ENCODE data around the gene LDLRAD2. TPM values are rescaled to one million over a fixed set of nuclear protein-coding genes. Genes with fewer than 3 reads are reported as not detected.

LDLRAD2 gene
- total RNA-seq, 1 donor from 2014 or later: not detected

DNA sequence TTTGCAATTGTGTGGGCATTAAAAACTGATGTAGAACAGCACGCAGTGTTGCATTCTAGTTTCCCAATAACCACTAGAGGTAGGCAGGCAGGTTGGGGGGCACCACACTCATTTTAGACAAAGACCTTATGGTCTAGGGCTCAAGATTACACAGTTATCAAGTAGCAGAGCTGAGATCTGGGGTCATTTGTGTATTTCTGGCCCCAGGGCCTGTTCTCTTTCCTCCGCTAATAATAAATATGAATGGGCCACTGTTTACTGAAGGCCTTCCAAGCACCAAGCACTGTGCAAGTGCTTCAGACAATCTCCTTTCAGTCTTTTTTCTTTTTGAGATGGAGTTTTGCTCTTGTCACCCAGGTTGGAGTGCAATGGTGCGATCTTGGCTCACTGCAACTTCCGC is 23.9 kb downstream of the LDLRAD2 start:
- DNase-seq (no peak), ATAC-seq (ENCODE audit: poor library complexity) (no peak)
- intact Hi-C loops (cut with DNase I): no loop called here

DNA sequence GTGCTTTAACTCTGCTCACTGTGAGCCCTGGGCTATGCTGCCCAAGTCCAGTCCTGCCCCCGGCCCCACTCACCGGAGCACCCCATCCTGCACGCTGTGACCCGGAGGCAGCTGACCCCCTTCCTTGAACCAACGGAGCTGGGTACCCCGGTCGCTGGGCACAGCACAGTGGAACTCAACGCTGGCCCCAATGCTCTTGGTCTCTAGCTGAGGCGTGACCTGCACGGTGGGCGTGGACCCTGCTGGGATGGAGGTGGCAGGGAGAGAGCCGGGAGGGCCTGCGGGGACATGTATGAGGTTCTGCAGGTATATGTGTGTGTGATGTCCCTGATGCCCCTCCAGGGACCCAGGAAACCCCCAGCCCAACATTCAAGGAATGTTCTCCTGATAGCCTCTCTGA is 24.7 kb downstream of the LDLRAD2 start:
- DNase-seq (peak; percentile 43), ATAC-seq (ENCODE audit: poor library complexity) (no peak)
- intact Hi-C loops (cut with DNase I): no loop called here

DNA sequence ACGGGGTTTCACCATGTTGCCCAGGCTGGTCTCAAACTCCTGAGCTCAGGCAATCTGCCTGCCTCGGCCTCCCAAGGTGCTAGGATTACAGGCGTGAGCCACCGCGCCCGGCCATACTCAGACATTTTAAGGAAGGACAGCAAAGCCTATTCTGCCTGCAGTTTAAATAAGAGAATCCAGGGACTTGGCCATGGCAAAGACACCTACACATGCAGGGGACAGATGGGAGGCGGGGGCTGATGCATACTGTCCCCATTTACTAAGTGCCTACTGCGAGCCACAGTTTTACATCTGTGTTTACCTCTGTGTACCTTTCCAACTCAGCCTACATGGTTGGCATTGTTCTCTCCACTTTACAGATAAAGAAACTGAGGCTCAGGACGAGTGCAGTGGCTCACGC is 25.4 kb downstream of the LDLRAD2 start:
- DNase-seq (no peak), ATAC-seq (ENCODE audit: poor library complexity) (no peak)
- intact Hi-C loops (cut with DNase I): no loop called here

DNA sequence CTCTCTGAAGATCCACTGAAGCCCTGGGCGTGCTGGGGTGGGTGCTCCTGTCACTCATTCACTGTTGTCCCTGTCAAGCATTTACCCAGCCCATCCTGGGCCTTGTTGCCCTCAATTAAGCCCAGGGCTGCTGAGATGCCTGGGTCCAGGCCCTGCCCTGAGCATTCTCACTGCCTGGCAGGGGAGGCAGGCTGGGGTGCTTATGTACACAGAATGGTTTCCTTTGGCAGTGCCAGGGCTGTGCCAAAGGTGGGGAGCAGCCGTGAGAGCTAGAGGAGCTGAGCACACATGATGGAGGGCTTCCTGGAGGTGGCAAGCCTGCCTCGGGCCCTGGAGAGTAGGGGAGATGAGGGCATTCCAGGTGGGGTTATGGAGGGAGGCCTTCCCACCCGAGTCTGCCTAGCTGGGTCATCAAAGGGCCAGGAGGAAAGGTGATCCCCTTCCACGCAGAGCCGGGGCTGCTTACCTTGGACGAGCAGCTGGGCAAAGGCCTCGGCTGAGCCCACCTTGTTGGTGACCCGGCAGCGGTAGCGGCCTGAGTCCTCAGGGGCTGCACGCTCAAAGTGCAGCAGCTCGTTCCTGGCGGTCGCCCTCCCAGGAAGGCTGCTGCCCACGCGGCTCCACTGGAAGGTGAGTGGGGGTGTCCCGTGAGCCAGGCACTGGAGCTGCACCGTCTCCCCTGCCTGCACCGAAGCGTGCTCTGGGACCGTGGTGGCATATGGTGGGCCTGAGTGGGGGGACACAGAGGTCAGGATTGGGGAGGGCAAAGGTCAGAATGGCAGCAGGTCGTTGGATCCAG is 26.5 kb downstream of the LDLRAD2 start:
- ATAC-seq (ENCODE audit: poor library complexity) (no peak), DNase-seq (peak; percentile 38)
- intact Hi-C loops (cut with DNase I): no loop called here

DNA sequence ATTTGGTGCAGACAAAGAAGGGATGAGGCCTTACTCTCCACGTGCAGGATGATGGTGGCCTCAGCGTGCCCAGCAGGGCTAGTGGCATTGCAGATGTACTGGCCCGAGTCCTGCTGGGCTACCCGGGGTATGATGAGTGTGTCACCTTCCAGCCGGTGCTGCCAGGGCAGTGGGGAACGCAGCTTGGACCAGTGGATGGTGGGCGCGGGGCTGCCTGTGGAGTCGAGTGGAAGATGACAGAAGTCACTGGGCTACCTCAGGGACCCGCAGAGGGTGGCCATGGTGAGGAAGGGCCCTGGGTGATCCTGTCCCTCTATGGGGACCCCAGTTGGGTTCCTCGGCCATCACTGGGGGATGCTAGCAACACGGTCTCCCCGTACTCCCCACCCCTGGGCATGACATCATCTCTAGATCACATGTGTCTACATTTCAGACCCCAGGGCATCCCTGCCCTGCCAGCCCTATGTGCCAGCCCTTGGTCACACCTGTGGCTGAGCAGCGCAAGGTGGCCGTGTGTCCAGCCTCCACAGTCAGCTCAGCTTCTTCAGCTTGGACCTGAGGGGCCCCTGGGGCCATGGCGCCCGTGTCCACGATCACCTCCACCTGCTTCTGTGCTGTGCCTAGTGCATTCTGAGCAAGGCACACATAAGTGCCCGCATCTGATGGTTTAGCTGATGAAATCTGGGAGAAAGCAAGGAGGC is 27.4 kb downstream of the LDLRAD2 start:
- DNase-seq (peak; percentile 31), ATAC-seq (ENCODE audit: poor library complexity) (no peak)
- intact Hi-C loops (cut with DNase I): no loop called here

DNA sequence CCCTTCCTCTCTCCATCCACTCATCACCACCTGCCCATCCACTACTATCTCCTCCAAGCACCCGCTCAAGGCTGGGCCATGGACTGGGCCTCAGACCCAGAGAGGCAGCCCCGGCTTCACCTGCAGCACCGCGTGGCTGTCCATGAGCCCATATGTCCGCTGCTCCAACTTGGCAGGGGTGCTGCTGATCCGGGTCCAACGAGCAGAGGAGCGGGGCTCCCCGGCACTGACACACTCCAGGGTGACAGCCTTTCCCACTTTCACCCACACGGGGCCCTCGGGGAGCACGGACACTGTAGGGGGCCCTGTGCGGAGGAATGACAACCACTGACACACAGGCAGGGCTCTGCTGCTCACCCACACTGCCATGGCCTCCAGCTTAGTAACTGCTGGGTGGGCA is 28.9 kb downstream of the LDLRAD2 start:
- DNase-seq: peak; percentile 36
- intact Hi-C loops (cut with DNase I): no loop called here
- no peak for ATAC-seq (ENCODE audit: poor library complexity)

DNA sequence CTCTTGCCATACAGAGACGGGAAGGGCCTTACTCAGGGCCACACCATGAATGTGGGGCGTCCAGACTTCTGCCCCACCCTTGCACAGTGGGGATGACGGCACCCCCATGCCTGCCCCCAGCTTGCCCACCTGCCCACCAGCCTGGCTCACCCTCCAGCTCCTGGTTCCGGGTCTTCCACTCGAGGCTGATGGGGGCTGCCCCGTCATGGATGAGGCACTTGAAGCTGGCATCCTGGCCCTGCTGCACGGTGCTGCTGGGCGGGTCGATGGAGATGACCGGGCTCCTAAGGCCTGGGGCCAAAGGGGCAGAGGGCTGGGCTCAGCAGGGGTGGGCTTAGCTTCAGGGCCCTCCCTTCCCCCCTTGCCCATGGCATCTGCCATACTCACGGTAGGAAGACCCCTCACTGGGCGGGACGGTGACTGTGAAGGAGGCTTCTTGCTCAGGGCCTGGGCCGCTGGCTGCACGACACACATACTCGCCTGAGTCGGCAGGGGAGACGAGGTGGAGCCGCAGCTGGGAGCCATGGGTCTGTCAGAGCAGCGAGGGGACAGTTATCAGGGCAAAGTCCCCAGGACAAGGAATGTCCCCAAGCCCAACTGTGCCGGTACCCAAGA is 29.9 kb downstream of the LDLRAD2 start:
- ATAC-seq (ENCODE audit: poor library complexity): no peak
- DNase-seq: peak; percentile 30
- intact Hi-C loops (cut with DNase I): no loop called here

DNA sequence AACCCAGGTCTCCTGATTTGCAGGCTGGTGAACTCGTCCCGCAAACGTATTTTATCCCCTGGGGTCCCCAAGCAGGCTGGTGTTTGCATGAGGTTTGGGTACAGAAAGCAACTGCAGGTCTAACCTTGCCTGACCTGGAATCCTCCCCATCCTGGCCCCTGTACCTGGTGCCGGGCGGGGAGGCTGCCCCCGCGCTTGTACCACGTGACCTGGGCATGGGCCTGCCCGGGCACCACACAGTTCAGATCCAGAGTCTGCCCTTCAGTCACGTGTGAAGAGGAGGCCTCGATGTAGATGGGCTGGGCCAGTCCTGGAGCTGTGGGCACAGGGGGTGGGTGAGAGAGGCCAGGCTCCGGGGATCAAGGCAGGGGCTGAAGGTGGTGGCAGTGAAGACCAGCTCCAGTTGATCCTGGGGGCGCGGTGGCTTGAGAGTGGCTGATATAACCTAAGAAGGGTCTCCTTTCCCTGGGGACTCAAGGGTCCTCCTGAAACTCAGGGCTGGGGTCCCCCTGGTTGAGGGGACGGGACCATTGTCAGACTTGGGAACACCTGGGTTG is 30.6 kb downstream of the LDLRAD2 start:
- ATAC-seq (ENCODE audit: poor library complexity) (no peak), DNase-seq (no peak)
- intact Hi-C loops (cut with DNase I): no loop called here

DNA sequence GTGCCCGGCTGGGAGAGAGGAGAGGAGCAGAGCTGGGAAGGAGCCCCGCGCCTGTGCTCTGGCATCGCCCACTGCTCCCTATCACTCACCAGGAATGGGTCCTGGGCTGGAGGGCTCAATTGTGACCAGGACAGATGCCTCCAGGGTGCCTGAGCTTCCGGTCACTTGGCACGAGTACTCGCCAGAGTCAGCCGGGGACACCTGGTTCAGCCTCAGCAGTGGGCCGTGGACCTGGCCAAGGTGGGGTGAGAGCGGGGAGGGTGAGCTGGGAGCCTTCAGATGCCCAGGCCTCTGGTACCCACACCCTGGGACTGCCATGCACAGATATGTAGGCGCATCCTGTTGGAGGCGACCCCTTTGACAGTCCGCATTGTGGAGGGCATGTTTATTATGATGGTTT is 31.1 kb downstream of the LDLRAD2 start:
- intact Hi-C loops (cut with DNase I): no loop called here
- peak; percentile 39 for DNase-seq
- no peak for ATAC-seq (ENCODE audit: poor library complexity)

DNA sequence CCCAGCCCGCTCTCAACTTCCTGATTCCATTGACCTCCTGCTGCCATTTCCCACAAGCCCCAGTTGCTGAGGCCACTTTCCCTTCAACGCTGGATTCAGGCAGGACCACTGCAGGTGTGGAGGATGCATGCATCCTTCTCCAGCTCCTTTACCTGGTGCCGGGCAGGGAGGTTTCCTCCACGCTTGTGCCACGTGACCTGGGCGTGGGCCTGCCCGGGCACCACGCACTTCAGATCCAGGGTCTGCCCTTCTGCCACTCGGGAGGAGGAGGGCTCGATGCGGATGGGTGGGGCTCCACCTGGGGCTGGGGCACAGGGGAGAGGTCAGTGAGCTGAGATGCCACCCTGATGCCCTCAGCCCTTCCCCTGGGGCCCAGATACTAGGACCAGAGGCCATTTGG is 31.9 kb downstream of the LDLRAD2 start:
- DNase-seq: no peak

DNA sequence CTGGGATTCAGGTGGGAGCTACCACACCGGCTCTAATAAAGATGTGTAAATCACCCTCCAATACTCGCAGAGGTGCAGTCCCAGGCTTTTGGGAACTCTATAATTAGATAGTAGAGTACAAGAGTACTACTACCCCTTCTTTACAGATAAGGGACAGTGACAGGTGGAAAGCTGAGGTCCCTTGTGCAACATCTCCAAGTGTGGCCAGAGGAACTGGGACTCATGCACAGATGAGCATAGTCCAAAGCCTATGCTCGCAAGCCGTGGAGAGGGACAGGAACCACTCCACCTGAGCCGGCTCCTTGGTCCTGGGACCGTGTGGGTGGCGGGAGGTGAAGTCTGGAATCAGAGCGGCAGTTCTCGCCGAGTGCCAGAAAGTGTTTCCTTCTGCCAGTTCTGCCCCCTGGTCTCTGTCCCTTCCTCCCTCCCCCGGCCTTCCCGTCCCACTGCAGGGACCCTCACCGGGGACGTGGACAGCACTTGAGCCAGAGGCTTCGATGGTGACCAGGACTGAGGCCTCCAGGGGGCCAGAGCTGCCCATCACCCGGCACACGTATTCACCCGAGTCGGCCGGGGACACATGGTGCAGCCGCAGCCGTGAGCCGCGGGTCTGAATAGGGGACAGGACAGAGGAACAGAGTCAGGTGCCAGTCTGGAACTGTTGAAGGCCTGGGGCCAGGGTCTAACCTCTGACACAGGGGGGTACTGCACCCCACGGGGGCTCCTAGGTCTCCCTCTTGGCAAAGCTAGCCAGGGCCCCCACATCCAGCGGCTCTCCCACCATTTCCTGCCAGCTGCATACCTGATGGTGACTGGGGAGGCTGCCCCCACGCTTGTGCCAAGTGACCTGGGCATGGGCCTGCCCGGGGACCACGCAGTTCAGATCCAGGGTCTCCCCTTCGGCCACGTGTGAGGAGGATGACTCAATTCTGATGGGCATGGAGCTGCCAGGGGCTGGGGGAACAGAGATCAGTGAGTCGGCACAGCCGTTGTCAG is 33.9 kb downstream of the LDLRAD2 start:
- no peak for ATAC-seq (ENCODE audit: poor library complexity)
- intact Hi-C loops (cut with DNase I): no loop called here
- DNase-seq: peak; percentile 32

More for the DNA sequence above, 31.9 kb downstream of the LDLRAD2 start:
- intact Hi-C loops (cut with DNase I): no loop called here
- ATAC-seq (ENCODE audit: poor library complexity): no peak

DNA sequence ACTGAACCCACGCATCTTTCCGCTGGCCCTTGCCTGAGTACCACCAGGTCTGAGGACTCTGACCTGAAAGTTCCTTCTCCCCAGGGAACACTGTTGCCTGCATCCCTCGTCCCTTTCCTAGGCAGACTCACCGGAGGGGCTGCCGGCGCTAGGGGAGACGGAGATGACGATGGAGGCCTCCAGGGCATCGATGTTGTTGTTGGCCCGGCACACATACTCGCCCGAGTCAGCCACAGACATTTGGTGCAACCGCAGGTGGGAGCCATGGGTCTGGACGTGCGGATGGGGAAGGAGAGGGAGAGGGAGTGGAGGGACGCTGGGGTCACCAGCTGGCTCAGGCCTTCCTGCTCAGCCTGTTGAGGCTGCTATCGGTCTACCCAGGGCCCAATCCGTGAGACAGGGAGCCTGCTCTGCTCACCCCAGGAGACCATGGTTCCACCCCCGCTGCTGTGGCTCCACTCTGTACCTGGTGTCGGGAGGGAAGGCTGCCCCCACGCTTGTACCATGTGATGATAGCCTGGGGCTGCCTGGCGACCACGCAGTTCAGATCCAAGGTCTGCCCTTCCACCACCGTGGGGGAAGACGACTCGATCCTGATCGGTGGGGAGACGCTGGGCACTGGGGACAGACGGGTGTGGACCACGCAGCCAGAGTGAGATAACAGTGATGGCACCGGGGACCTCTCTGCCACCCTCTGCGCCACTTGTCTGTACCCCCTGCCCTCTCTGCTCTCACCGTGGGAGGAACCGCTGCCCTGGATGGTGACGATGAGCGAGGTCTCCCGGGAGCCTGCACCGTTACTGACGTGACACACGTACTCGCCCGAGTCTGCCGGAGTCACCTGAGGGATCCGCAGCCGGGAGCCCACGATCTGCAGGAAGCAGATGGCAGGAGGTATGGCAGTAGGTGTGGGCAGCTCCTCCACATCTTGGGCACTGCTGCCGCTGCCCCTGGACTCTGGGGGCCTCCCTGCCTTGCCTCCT is 35.4 kb downstream of the LDLRAD2 start:
- intact Hi-C loops (cut with DNase I): no loop called here
- peak; percentile 10 for ATAC-seq (ENCODE audit: poor library complexity)
- DNase-seq: no peak

DNA sequence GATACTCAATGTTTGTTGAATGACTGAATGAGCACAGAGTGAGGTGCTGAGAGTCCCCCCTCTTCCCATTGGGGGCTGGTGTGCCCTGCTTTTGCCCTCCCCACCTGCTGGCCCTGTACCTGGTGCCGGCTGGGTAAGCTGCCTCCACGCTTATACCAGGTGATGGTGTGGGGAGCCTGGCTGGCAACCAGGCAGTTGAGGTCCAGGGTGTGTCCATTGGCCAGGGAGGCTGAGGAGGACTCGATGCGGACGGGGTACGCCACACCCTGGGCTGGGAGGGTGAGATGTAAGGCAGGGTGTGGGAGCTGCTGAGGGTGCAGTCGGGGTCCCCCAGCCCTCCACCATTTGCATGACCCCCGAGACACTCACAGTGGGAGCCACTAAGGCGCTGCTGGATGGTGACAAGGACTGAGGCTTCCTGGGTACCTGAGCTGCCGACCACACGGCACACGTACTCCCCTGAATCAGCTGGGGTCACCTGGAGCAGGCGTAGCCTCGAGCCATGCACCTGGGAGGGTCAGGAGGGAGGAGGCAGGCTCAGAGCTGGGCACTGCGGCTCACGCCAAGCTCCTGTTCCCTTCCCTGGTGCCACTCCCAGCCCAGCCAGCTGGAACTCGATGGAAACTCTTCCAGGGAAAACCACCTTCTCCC is 36.6 kb downstream of the LDLRAD2 start:
- DNase-seq: no peak
- no peak for ATAC-seq (ENCODE audit: poor library complexity)
- intact Hi-C loops (cut with DNase I): no loop called here

DNA sequence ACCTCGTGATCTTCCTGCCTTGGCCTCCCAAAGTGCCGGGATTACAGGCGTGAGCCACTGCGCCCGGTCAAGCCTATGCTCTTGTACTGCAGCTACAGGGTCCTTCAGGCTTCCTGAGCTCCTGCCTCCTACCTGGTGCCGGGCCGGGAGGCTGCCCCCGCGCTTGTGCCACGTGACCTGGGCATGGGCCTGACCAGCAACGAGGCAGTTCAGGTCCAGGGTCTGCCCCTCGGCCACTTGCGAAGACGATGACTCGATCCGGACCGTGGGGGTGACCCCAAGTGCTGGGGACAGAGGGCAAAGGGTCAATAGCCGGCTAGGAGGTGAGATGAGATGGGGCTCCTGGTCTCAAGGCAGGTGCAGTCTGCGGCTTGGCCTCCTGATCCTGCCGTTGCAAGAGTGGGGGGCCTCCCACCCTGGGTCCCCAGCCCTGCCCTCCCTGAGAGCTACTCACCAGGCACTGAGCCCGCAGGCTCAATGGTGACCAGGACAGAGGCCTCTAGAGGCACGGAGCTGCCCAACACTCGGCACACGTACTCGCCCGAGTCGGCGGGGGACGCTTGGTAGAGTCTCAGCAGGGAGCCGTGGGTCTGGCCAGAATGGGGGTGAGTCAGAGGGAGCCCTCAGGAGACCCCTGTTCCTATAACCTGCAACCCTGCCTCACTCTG is 38.0 kb downstream of the LDLRAD2 start:
- intact Hi-C loops (cut with DNase I): no loop called here
- ATAC-seq (ENCODE audit: poor library complexity): no peak
- no peak for DNase-seq

DNA sequence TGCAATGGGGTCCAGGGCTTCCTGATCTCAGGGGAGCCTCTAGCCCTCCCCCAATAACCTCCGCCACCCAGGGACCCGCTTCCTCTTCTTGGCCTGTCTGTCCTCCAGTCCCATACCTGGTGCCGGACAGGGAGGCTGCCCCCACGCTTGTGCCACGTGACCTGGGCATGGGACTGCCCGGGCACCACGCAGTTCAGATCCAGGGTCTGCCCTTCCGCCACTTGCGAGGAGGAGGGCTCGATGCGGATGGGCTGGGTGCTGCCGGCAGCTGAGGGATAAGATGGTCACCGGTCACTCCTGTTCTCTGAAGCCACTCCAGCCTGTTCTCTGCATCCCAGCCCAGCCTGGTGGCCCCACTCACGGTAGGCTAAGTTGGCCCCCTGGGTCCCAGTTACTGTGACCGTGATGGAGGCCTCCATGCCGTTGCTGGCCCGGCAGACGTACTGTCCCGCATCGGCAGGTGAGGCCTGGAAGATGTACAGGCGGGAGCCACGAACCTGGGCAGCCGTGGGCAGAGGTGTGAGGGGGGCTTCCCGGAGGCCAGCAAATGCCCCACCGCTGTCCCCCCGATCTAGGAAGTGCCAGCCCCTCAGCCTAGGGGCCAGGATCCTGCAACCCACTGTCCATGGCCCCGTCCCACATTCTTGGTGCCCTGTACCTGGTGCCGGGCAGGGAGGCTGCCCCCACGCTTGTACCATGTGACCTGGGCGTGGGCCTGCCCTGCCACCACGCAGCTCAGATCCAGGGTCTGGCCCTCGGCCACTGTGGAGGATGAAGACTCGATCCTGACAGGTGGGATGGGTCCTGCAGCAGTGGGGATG is 39.6 kb downstream of the LDLRAD2 start:
- DNase-seq: no peak

More for the DNA sequence above, 39.6 kb downstream of the LDLRAD2 start:
- intact Hi-C loops (cut with DNase I): no loop called here
- ATAC-seq (ENCODE audit: poor library complexity): no peak

Data from Right ventricle myocardium superior (tissue), 1 donor.